Liver (tissue), 9 donors: ENCODE results near the gene PDE4B. TPM values are rescaled to one million over a fixed set of nuclear protein-coding genes. Genes with fewer than 3 reads are reported as not detected.
A peak's percentile ranks its signal among the peaks of the same experiment; 100 is the strongest.

Experiments used
- DNase-seq: peaks from one replicate; pipeline ENCODE4 v3.0.0-alpha.2; 2017; ENCODE audit warnings: low spot score
- H3K27ac ChIP-seq, 2 donors: one replicate each; pipeline ENCODE4 v1.7.0; 2013; ENCODE audit warnings: inconsistent platforms in 2 of 2, low read length in 2 of 2, control low read depth in 1 of 2, low read depth in 1 of 2, mild to moderate bottlenecking in 1 of 2
- H3K27me3 ChIP-seq, 4 donors: one replicate each; pipeline versions ENCODE4 v1.6.1 to v1.7.0; 2013; ENCODE audit warnings: low read length in 3 of 4, inconsistent platforms in 1 of 4, mild to moderate bottlenecking in 1 of 4, moderate library complexity in 1 of 4; ENCODE audit not compliant: control insufficient read depth in 4 of 4, insufficient read depth in 4 of 4
- H3K36me3 ChIP-seq, 4 donors: one replicate each; pipeline versions ENCODE4 v1.6.1 to v1.7.0; 2013; ENCODE audit warnings: low read length in 3 of 4, mild to moderate bottlenecking in 3 of 4, low read depth in 1 of 4, moderate library complexity in 1 of 4; ENCODE audit not compliant: control insufficient read depth in 4 of 4, insufficient read depth in 3 of 4
- H3K4me1 ChIP-seq, 4 donors: one replicate each; pipeline versions ENCODE4 v1.6.1 to v1.7.0; 2013; ENCODE audit warnings: low read length in 3 of 4, mild to moderate bottlenecking in 3 of 4, moderate library complexity in 1 of 4; ENCODE audit not compliant: control insufficient read depth in 4 of 4, insufficient read depth in 4 of 4
- H3K4me3 ChIP-seq, 3 donors: one replicate each; pipeline versions ENCODE4 v1.6.1 to v1.7.0; 2013; ENCODE audit warnings: low read length in 3 of 3, control low read depth in 1 of 3, low read depth in 1 of 3, mild to moderate bottlenecking in 1 of 3
- H3K9ac ChIP-seq, 2 donors: one replicate each; pipeline ENCODE4 v1.7.0; 2013; ENCODE audit warnings: low read length in 2 of 2, mild to moderate bottlenecking in 2 of 2, moderate library complexity in 2 of 2, control low read depth in 1 of 2, low read depth in 1 of 2
- H3K9me3 ChIP-seq, 4 donors: one replicate each; pipeline versions ENCODE4 v1.6.1 to v1.7.0; 2013; ENCODE audit warnings: low read length in 3 of 4; ENCODE audit not compliant: control insufficient read depth in 4 of 4
- ATF3 ChIP-seq: IDR thresholded peaks from 2 replicates; pipeline ENCODE4 v1.6.1; 2016; ENCODE audit warnings: antibody characterized with exemption
- CTCF ChIP-seq: fragments of 150-350 bp; IDR thresholded peaks from 2 replicates; pipeline ENCODE4 v1.5.1; 2017; ENCODE audit warnings: improper control_type of control experiment, low read depth, low read length; ENCODE audit not compliant: missing input control
- EGR1 ChIP-seq, 2 donors: IDR thresholded peaks; 2 replicates each; pipeline ENCODE4 v1.6.1; 2016 to 2018; ENCODE audit warnings: antibody characterized with exemption in 2 of 2, low read depth in 2 of 2
- FOXA1 ChIP-seq: IDR thresholded peaks from 2 replicates; pipeline ENCODE4 v1.6.1; 2016; ENCODE audit warnings: antibody characterized with exemption
- FOXA2 ChIP-seq: IDR thresholded peaks from 2 replicates; pipeline ENCODE4 v1.6.1; 2016; ENCODE audit warnings: antibody characterized with exemption
- GABPA ChIP-seq, 2 donors: IDR thresholded peaks in 1 of 2; conservative IDR thresholded peaks in 1 of 2; 2 replicates each; pipeline ENCODE4 v1.6.1; 2016; ENCODE audit warnings: antibody characterized with exemption in 2 of 2, mild to moderate bottlenecking in 1 of 2, moderate library complexity in 1 of 2
- HNF4A ChIP-seq, 2 donors: conservative IDR thresholded peaks; 2 replicates each; pipeline ENCODE4 v1.6.1; 2016; ENCODE audit warnings: antibody characterized with exemption in 2 of 2, mild to moderate bottlenecking in 2 of 2
- HNF4G ChIP-seq: IDR thresholded peaks from 2 replicates; pipeline ENCODE4 v1.6.1; 2016; ENCODE audit warnings: antibody characterized with exemption
- JUND ChIP-seq, 2 donors: IDR thresholded peaks; 2 replicates each; pipeline ENCODE4 v1.6.1; 2016; ENCODE audit warnings: antibody characterized with exemption in 2 of 2
- MAX ChIP-seq: IDR thresholded peaks from 2 replicates; pipeline ENCODE4 v1.6.1; 2016; ENCODE audit warnings: antibody characterized with exemption
- NR2F2 ChIP-seq: IDR thresholded peaks from 2 replicates; pipeline ENCODE4 v1.6.1; 2016; ENCODE audit warnings: antibody characterized with exemption
- RAD21 ChIP-seq, 2 donors: IDR thresholded peaks; 2 replicates each; pipeline ENCODE4 v1.6.1; 2016; ENCODE audit warnings: antibody characterized with exemption in 2 of 2, mild to moderate bottlenecking in 2 of 2
- REST ChIP-seq: IDR thresholded peaks from 2 replicates; pipeline ENCODE4 v1.6.1; 2016; ENCODE audit warnings: antibody characterized with exemption, mild to moderate bottlenecking
- RXRA ChIP-seq, 2 donors: IDR thresholded peaks; 2 replicates each; pipeline ENCODE4 v1.6.1; 2017 to 2018; ENCODE audit warnings: antibody characterized with exemption in 2 of 2, mild to moderate bottlenecking in 1 of 2
- SP1 ChIP-seq: IDR thresholded peaks from 2 replicates; pipeline ENCODE4 v1.6.1; 2018; ENCODE audit warnings: antibody characterized with exemption, mild to moderate bottlenecking
- TAF1 ChIP-seq: conservative IDR thresholded peaks from 2 replicates; pipeline ENCODE4 v1.6.1; 2016; ENCODE audit warnings: antibody characterized with exemption, mild to moderate bottlenecking
- YY1 ChIP-seq: IDR thresholded peaks from 2 replicates; pipeline ENCODE4 v1.6.1; 2016; ENCODE audit warnings: antibody characterized with exemption, mild to moderate bottlenecking
- ZBTB33 ChIP-seq: IDR thresholded peaks from 2 replicates; pipeline ENCODE4 v1.6.1; 2016; ENCODE audit warnings: antibody characterized with exemption
- WGBS: extraction: QIAGEN DNeasy Blood & Tissue Kit; methylation state at CpG from one replicate; pipeline ENCODE4 v1.1.7; 2013; 5-methylcytosine and 5-hydroxymethylcytosine counted together
- polyA plus RNA-seq, 2 donors: library from polyadenylated mRNA; stranded (reverse) in 1 of 2; unstranded in 1 of 2; fragments of 200-250 nt in 1 of 2; fragments of >200 nt in 1 of 2; fragmentation: Nextera tagmentation in 1 of 2; extraction: Ambion mirVana in 1 of 2; gene quantifications; one replicate each; pipeline versions ENCODE4 v1.2.1 to v1.2.3, GENCODE V29; 2013 to 2015
- total RNA-seq, 2 donors: library from RNA; depleted of rRNA; stranded (reverse); fragments of >200 nt; gene quantifications; one replicate each; pipeline ENCODE4 v1.2.3, GENCODE V29; 2014
- donor health status: healthy.
- donor health status: healthy.
- donor health status: healthy.
- donor health status: healthy.
- donor health status: healthy.

Gene PDE4B
- total and polyA plus RNA-seq, 4 donors = 1.9 to 3.9 (median 2.7) TPM

GRCh38 chr1:66271904-66272254 is 479.2 kb downstream of the PDE4B start:
- peak overlapping the region in 1 of 2 donors; percentile 16 for H3K9ac ChIP-seq
- H3K27me3 ChIP-seq = no peaks in the 10 kb centered on the region
- no peak for DNase-seq
- TF ChIP-seq MAX (peak; percentile 61), FOXA2 (no peak)
- peak overlapping the region; percentile 56 to 72 for H3K27ac ChIP-seq
- peaks cover 0 to 9% (median 5%) of the 10 kb centered on the region in 4 donors for H3K4me1 ChIP-seq
- no peaks in the 10 kb centered on the region for H3K36me3 ChIP-seq
- H3K9me3 ChIP-seq = no peaks in the 10 kb centered on the region
- 33% methylated on average over 5 of the region's 5 CpGs for whole genome bisulfite sequencing
- H3K4me3 ChIP-seq = no peak overlapping the region

GRCh38 chr1:66273656-66274055 is 481.0 kb downstream of the PDE4B start:
- DNase-seq = no peak
- Histone ChIP-seq H3K27ac (no peak overlapping the region), H3K9ac (no peak overlapping the region), H3K4me1 (peaks cover 0 to 9% (median 5%) of the 10 kb centered on the region in 4 donors), H3K4me3 (no peak overlapping the region), H3K27me3 (no peaks in the 10 kb centered on the region), H3K36me3 (no peaks in the 10 kb centered on the region), H3K9me3 (no peaks in the 10 kb centered on the region)
- 82% methylated on average over 2 of the region's 2 CpGs for WGBS
- TF ChIP-seq GABPA (IDR thresholded peaks at IDR 0.05 in 1 of 2, conservative IDR thresholded peaks at IDR 0.05 in 1 of 2) (no peak), SP1 (no peak), FOXA2 (no peak)

- H3K27ac ChIP-seq = no peak overlapping the region
- no peak for DNase-seq
These were observed 481.9 kb downstream of the PDE4B start for GRCh38 chr1:66274634-66275033.

More at GRCh38 chr1:66274634-66275033, 481.9 kb downstream of the PDE4B start:
- WGBS = 63% methylated on average over 1 of the region's 1 CpG
- no peak overlapping the region for H3K9ac ChIP-seq
- no peaks in the 10 kb centered on the region for H3K27me3 ChIP-seq
- no peak for TF ChIP-seq TAF1
- no peak for TF ChIP-seq RXRA (IDR thresholded peaks at IDR 0.05)
- no peak for TF ChIP-seq JUND (IDR thresholded peaks at IDR 0.05)
- TF ChIP-seq NR2F2 = no peak
- TF ChIP-seq FOXA2 = no peak
- TF ChIP-seq YY1 = no peak
- TF ChIP-seq MAX = no peak
- no peak for TF ChIP-seq GABPA (IDR thresholded peaks at IDR 0.05 in 1 of 2, conservative IDR thresholded peaks at IDR 0.05 in 1 of 2)
- no peak for TF ChIP-seq SP1
- no peak for TF ChIP-seq EGR1 (IDR thresholded peaks at IDR 0.05; ENCODE audit: low read depth in 2 of 2)
- no peak for TF ChIP-seq RAD21 (IDR thresholded peaks at IDR 0.05)
- TF ChIP-seq HNF4G = no peak
- TF ChIP-seq HNF4A (conservative IDR thresholded peaks at IDR 0.05) = no peak
- no peak for TF ChIP-seq REST
- no peak for TF ChIP-seq ZBTB33
- no peak for TF ChIP-seq FOXA1
- no peak for TF ChIP-seq CTCF
- no peak for TF ChIP-seq ATF3
- no peaks in the 10 kb centered on the region for H3K36me3 ChIP-seq
- no peak overlapping the region for H3K4me3 ChIP-seq
- peaks cover 0 to 9% (median 5%) of the 10 kb centered on the region in 4 donors for H3K4me1 ChIP-seq
- H3K9me3 ChIP-seq = no peaks in the 10 kb centered on the region
